Activated B cell treated with CpG ODN at 0.5 μM for 24 hours (primary cell): ENCODE results near the gene SRGAP1. TPM values are rescaled to one million over a fixed set of nuclear protein-coding genes. Genes with fewer than 3 reads are reported as not detected.

ENCODE experiments used
- ATAC-seq: fragments of 200-7000 bp; cut with Tn5 transposase; one replicate; pipeline ENCODE4 v1.10.0; 2021; ENCODE audit warnings: low read depth, mild to moderate bottlenecking, moderate library complexity
- CTCF ChIA-PET: fragments of 350-600 bp; sonication (Branson Sonifier 250); formaldehyde crosslinking; loops from one replicate; lab custom pipeline; 2021; ENCODE audit warnings: antibody characterized with exemption; lab: Charles Lee
- POLR2A ChIA-PET: fragments of 350-600 bp; sonication (Branson Sonifier 250); formaldehyde crosslinking; loops from one replicate; lab custom pipeline; 2021; ENCODE audit warnings: antibody characterized with exemption; lab: Charles Lee
- DNase-seq: peaks from one replicate; pipeline ENCODE4 v3.0.0; 2022
- H3K27ac Mint-ChIP-seq: one replicate; pipeline ENCODE4 v1.8.0; 2020; ENCODE audit warnings: mixed read lengths
- H3K27me3 Mint-ChIP-seq: one replicate; pipeline ENCODE4 v1.8.0; 2021; ENCODE audit warnings: mixed read lengths
- H3K36me3 Mint-ChIP-seq: one replicate; pipeline ENCODE4 v1.8.0; 2021; ENCODE audit warnings: low read depth, mixed read lengths
- H3K4me1 Mint-ChIP-seq: one replicate; pipeline ENCODE4 v1.8.0; 2021; ENCODE audit warnings: mixed read lengths
- H3K4me3 Mint-ChIP-seq: one replicate; pipeline ENCODE4 v1.8.0; 2020; ENCODE audit warnings: mild to moderate bottlenecking, mixed read lengths
- H3K9me3 Mint-ChIP-seq: one replicate; pipeline ENCODE4 v1.8.0; 2020; ENCODE audit warnings: mixed read lengths
- intact Hi-C: fragments of 100-400 bp; cut with micrococcal nuclease; formaldehyde crosslinking; loops from one replicate; pipeline ENCODE4 v1.15.1; 2024
- total RNA-seq: library from RNA; stranded (reverse); gene quantifications from 2 replicates; pipeline ENCODE4 v1.2.3, GENCODE V29; 2022
- TF ChIP-seq, protein P1 (sequence below): fragments of 200-600 bp; IDR thresholded peaks from one replicate; pipeline ENCODE4 v1.8.0; 2022; ENCODE audit warnings: antibody characterized with exemption, mild to moderate bottlenecking

The SRGAP1 gene
- total RNA-seq, 1 donor from 2014 or later: 1.1 TPM

DNA sequence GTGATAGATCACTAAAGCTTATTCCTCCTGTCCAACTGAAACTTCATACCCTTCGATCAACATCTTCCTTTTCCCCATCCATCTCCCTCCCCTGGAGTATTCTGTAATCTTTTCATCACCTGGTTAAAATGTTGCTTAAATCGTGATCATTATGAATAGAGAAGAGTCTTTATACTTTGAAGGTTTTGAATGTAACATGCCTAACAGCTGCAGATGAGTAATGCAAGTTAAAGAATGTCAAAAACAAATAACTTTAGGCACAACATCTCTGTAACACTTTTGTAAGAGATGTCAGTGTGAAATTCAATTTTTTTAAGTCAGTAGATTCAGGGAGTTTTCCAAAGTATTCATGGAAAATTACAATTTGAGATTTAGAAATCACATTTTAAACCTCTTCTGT is 39.8 kb upstream of the SRGAP1 start:
- ATAC-seq (no peak), DNase-seq (no peak)
- Mint-ChIP-seq H3K27ac (no peak overlapping the region), H3K36me3 (peaks cover 16% of the 10 kb centered on the region), H3K9me3 (no peaks in the 10 kb centered on the region), H3K4me3 (no peak overlapping the region), H3K27me3 (no peaks in the 10 kb centered on the region), H3K4me1 (no peaks in the 10 kb centered on the region)
- POLR2A ChIA-PET: no interaction called here
- TF ChIP-seq, protein P1, sequence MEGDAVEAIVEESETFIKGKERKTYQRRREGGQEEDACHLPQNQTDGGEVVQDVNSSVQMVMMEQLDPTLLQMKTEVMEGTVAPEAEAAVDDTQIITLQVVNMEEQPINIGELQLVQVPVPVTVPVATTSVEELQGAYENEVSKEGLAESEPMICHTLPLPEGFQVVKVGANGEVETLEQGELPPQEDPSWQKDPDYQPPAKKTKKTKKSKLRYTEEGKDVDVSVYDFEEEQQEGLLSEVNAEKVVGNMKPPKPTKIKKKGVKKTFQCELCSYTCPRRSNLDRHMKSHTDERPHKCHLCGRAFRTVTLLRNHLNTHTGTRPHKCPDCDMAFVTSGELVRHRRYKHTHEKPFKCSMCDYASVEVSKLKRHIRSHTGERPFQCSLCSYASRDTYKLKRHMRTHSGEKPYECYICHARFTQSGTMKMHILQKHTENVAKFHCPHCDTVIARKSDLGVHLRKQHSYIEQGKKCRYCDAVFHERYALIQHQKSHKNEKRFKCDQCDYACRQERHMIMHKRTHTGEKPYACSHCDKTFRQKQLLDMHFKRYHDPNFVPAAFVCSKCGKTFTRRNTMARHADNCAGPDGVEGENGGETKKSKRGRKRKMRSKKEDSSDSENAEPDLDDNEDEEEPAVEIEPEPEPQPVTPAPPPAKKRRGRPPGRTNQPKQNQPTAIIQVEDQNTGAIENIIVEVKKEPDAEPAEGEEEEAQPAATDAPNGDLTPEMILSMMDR: no peak
- intact Hi-C loops: no loop called here
- CTCF ChIA-PET: no interaction called here

DNA sequence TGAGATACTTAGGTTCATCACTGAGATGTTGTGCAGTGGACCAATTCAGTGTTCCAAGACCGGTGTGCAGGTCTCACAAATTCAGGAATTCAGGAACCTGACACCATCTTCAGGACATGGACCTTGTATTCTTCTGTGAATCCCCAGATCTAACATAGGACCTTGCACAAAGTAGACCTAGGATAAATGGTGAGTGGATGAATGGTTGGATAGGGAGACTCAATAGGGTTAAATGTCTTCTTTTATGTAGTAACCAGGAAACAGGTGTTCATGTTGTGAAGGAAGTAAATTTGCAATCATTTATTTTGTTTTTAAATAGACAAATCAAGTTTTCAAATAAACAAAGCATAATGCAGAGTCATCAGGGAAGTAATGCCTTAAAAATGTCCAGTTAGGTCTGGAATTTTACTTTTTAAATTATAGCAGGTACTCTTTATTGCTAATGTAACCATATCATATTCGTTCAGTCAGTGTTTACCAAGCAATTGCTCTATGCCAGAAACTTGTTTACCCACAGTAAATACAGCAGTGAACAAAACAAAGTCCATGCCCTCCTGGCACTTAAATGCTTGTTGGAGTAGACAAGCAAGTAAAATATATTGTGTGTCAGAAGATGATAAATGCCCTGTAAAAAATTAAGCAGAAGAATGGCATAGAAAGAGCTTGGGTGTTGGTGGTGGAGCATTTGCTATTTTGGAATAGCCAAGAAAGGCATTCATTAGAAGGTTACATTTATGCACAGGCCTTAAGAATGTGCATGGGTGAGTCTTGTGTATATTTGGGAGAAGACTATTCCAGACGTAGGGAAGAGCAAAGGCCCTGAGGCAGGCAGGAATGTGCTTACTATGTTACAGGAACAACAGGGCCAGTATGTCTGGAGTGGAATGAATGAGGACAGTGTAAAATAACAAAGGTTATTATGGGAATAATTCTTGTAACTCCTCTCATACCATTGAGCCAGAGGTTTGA is 38.5 kb upstream of the SRGAP1 start:
- intact Hi-C loops: no loop called here
- Mint-ChIP-seq H3K36me3 (peaks cover 16% of the 10 kb centered on the region), H3K27me3 (no peaks in the 10 kb centered on the region), H3K4me3 (no peak overlapping the region), H3K9me3 (no peaks in the 10 kb centered on the region), H3K4me1 (no peaks in the 10 kb centered on the region), H3K27ac (no peak overlapping the region)
- ChIA-PET POLR2A (no interaction called here), CTCF (no interaction called here)
- ATAC-seq (no peak), DNase-seq (no peak)
- TF ChIP-seq, protein P1: no peak

DNA sequence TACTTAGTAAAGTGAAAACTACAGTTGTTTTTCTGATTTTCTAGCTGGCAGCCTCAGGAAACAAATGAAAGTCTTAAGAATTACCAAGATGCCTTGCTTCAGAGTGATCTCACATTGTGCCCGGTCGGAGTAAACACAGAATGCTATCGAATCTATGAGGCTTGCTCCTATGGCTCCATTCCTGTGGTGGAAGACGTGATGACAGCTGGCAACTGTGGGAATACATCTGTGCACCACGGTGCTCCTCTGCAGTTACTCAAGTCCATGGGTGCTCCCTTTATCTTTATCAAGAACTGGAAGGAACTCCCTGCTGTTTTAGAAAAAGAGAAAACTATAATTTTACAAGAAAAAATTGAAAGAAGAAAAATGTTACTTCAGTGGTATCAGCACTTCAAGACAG is 35.9 kb upstream of the SRGAP1 start:
- peaks cover 16% of the 10 kb centered on the region for H3K36me3 Mint-ChIP-seq
- TF ChIP-seq, protein P1: no peak
- H3K9me3 Mint-ChIP-seq: no peaks in the 10 kb centered on the region
- no peaks in the 10 kb centered on the region for H3K4me1 Mint-ChIP-seq
- H3K27me3 Mint-ChIP-seq: no peaks in the 10 kb centered on the region
- ChIA-PET POLR2A (no interaction called here), CTCF (no interaction called here)
- intact Hi-C loops: no loop called here
- no peak for ATAC-seq
- no peak overlapping the region for H3K4me3 Mint-ChIP-seq
- H3K27ac Mint-ChIP-seq: no peak overlapping the region
- DNase-seq: no peak

DNA sequence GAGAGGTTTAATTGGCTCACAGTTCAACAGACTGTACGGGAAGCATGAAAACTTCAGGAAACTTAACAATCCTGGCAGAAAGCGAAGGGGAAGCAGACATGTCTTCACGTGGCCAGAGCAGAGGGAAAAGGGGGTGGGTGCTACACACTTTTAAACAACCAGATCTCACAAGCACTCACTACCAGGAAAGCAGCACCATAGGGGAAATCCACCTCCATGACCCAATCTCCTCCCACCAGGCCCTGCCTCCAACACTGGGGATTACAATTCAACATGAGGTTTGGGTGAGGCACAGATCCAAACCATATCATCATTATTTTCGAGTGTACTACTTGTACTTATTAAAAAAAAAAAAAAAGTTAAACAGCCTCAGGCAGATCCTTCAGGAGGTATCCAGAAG is 34.9 kb upstream of the SRGAP1 start:
- Mint-ChIP-seq H3K27ac (no peak overlapping the region), H3K4me3 (no peak overlapping the region), H3K9me3 (no peaks in the 10 kb centered on the region), H3K36me3 (peaks cover 15% of the 10 kb centered on the region), H3K4me1 (peaks cover 5% of the 10 kb centered on the region), H3K27me3 (no peaks in the 10 kb centered on the region)
- TF ChIP-seq, protein P1: no peak
- intact Hi-C loops: no loop called here
- POLR2A ChIA-PET: interaction anchor here (0.6 kb wide), 1 partner anchor 27 kb away, joined by 3 read pairs; no protein-coding TSS in a partner anchor
- DNase-seq (no peak), ATAC-seq (no peak)
- CTCF ChIA-PET: no interaction called here

DNA sequence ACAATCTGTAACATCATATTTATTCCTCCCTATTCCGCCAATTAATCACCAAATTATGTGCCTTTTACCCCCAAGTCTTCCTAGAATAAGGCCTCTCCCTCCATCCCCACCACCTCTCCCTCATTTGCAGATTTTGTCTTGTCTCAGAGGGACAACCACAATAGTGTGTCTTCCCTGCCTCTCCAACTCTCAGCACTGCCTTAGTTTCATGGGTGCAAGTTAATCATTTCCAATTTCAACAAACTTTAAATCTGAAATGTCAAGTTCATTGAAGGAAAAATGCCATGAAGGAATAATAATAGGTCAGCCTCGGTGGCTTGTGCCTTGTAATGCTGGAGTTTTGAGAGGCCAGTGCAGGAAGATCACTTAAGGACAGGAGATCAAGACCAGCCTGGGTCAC is 33.2 kb upstream of the SRGAP1 start:
- Mint-ChIP-seq H3K27me3 (no peaks in the 10 kb centered on the region), H3K9me3 (no peaks in the 10 kb centered on the region), H3K27ac (no peak overlapping the region), H3K36me3 (peaks cover 6% of the 10 kb centered on the region), H3K4me1 (peaks cover 15% of the 10 kb centered on the region), H3K4me3 (no peak overlapping the region)
- POLR2A ChIA-PET: no interaction called here
- CTCF ChIA-PET: no interaction called here
- DNase-seq: no peak
- intact Hi-C loops: no loop called here
- TF ChIP-seq, protein P1: no peak
- ATAC-seq: no peak
